ENCODE measurements around the gene KLHL12.

DNA sequence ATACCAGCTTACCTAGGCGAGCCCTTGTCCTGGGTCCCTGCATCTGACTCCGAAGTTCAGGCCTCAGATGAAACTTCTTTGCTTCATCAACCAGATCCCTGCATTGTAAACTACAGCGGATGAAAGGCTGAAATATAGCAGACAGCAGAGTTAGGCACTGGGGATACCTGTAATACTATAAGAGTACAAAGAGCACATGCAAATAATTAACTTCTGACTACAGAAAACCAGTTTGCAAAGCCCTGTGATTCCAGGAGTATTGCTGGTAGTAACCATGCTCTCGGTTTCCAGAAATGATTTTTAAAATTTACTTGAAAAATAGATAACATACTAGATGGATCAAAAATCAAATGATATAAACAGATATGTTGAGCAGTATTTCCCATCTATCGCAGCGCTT lies 18.0 kb downstream of the KLHL12 start:
- TF ChIP-seq POLR2A (IDR thresholded peaks at IDR 0.05; ENCODE audit: low read depth, low read length): no peak
- TF ChIP-seq, protein P1, sequence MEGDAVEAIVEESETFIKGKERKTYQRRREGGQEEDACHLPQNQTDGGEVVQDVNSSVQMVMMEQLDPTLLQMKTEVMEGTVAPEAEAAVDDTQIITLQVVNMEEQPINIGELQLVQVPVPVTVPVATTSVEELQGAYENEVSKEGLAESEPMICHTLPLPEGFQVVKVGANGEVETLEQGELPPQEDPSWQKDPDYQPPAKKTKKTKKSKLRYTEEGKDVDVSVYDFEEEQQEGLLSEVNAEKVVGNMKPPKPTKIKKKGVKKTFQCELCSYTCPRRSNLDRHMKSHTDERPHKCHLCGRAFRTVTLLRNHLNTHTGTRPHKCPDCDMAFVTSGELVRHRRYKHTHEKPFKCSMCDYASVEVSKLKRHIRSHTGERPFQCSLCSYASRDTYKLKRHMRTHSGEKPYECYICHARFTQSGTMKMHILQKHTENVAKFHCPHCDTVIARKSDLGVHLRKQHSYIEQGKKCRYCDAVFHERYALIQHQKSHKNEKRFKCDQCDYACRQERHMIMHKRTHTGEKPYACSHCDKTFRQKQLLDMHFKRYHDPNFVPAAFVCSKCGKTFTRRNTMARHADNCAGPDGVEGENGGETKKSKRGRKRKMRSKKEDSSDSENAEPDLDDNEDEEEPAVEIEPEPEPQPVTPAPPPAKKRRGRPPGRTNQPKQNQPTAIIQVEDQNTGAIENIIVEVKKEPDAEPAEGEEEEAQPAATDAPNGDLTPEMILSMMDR (IDR thresholded peaks at IDR 0.05; ENCODE audit: extremely low read depth in 1 of 2, insufficient read depth in 1 of 2, low read depth in 1 of 2, low read length in 2 of 2): no peak
- TF ChIP-seq POLR2AphosphoS5 (IDR thresholded peaks at IDR 0.05; ENCODE audit: insufficient read depth, low read depth, low read length): no peak
- TF ChIP-seq, protein P2, sequence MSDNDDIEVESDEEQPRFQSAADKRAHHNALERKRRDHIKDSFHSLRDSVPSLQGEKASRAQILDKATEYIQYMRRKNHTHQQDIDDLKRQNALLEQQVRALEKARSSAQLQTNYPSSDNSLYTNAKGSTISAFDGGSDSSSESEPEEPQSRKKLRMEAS (IDR thresholded peaks at IDR 0.05; ENCODE audit: insufficient read depth, insufficient read length): no peak
- TF ChIP-seq EZH2 (IDR thresholded peaks at IDR 0.05; ENCODE audit: borderline replicate concordance, low read depth, low read length, severe bottlenecking): no peak
- no peak for TF ChIP-seq MYC (IDR thresholded peaks at IDR 0.05; ENCODE audit: low read depth, low read length)
- TF ChIP-seq JUN (IDR thresholded peaks at IDR 0.05; ENCODE audit: borderline replicate concordance, insufficient read depth, insufficient read length, low read depth): no peak

Data from endothelial cell of umbilical vein (primary cell).